ENCODE data around the gene ADH1C.

DNA sequence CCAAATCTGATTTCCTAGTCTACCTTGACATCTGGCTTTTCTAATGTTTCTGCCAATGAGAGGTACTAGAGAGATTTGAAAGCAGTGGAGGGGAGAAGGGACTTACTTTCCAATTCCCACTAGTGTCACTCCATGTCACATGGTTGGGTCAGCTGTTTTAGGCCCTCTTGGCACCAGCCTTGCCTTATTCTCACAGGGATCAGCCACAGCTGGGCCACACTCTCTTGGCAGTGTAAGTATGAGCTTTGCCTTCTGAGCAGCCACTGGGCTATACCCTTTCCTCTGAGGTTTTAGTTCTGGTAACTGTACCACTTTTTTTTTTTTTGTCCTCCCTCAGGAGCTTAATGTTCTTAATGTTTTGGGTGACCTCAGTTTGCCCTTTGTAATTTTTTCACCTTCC, 10.2 kb upstream of the ADH1C start:
- TF ChIP-seq CTCF (IDR thresholded peaks at IDR 0.05) (no peak), TCF7L2 (IDR thresholded peaks at IDR 0.05; ENCODE audit: low read depth, low read length) (no peak), POLR2AphosphoS5 (IDR thresholded peaks at IDR 0.05; ENCODE audit: low read depth, low read length) (no peak), REST (IDR thresholded peaks at IDR 0.05; ENCODE audit: insufficient read depth in 1 of 2, low read depth in 2 of 2, low read length in 1 of 2) (no peak), SIN3A (IDR thresholded peaks at IDR 0.05; ENCODE audit: borderline replicate concordance, insufficient read depth, low read depth, low read length) (no peak)
